Mesangial cell (primary cell): Measurements from ENCODE around the gene HIF1AN. TPM values are rescaled to one million over a fixed set of nuclear protein-coding genes. Genes with fewer than 3 reads are reported as not detected.

Experiments
- total RNA-seq: library from RNA; depleted of rRNA; stranded (reverse); fragments of >200 nt; gene quantifications from 2 replicates; pipeline ENCODE4 v1.2.3, GENCODE V29; 2015

The HIF1AN gene
- total RNA-seq = 8.5 and 10.3 TPM in 2 replicates

GRCh38 chr10:100535715-100536353 is at the start of gene HIF1AN:
TSS of gene HIF1AN (plus strand) at chr10:100535943. CDS start at chr10:100535959, 16 bp downstream.

GRCh38 chr10:100519311-100520051 is 16.3 kb upstream of the HIF1AN start, which contains the start of gene SEC31B:
TSS of gene SEC31B (minus strand) at chr10:100519861. CDS start at chr10:100516952, 2,909 bp downstream.

GRCh38 chr10:100529475-100530298 is 6.1 kb upstream of the HIF1AN start, which contains the start of gene NDUFB8:
TSS of gene NDUFB8 (minus strand) at chr10:100529871. CDS start at chr10:100529851, 20 bp downstream.

Other genes starting within 250 kb of the HIF1AN start
- gene BLOC1S2, start 249.3 kb upstream of the HIF1AN start, total RNA-seq = 15.1 and 17.3 TPM in 2 replicates
- not detected in 2 replicates for gene PKD2L1, start 205.7 kb upstream of the HIF1AN start, total RNA-seq
- 297 and 336 TPM in 2 replicates for gene SCD, start 188.7 kb upstream of the HIF1AN start, total RNA-seq
- not detected in 2 replicates for gene WNT8B, start 72.9 kb upstream of the HIF1AN start, total RNA-seq
- 2.3 and 3.3 TPM in 2 replicates for gene SEC31B, start 16.1 kb upstream of the HIF1AN start, total RNA-seq
- 222 TPM in 2 replicates for gene NDUFB8, start 6.1 kb upstream of the HIF1AN start, total RNA-seq
- 7.0 and 30.9 TPM in 2 replicates for gene PAX2, start 209.6 kb downstream of the HIF1AN start, total RNA-seq